Stimulated activated CD8-positive, alpha-beta memory T cell treated with anti-CD3 and anti-CD28 coated beads, Interleukin-15, amount 100 ng/mL, for 48 hours (primary cell): ENCODE measurements around the gene RABGEF1.
"Not testable (repeated sequence)": the region's sequence is repeated elsewhere in the genome, so short reads cannot be mapped to it uniquely, and the experiment has no call there.

Experiments
- DNase-seq, 2 donors: peaks; one replicate each; pipeline ENCODE4 v3.0.0-alpha.2; 2020; ENCODE audit warnings: low read depth in 2 of 2

RABGEF1 gene

GRCh38 chr7:66765322-66766025, 24.9 kb downstream of the RABGEF1 start:
- not testable (repeated sequence) for DNase-seq

GRCh38 chr7:66766041-66766440, 25.5 kb downstream of the RABGEF1 start:
- no peak for DNase-seq

DNA sequence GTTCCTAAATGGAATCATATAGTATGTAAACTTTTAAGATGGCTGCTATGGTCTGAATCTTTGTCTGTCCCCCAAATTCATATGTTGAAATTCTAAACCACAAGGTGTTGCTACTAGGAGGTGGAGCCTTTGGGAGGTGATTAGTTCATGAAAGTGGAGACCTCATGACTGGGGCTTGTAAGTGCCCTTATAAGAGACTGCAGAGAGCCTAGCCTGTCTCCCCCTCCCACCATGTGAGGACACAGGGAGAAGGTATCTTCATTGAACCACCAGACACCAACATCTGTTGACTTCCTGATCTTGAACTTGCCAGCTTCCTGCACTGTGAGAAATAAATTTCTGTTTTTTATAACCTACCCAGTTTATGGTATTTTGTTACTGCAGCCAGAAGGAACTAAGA, 27.0 kb downstream of the RABGEF1 start:
- not testable (repeated sequence) for DNase-seq

DNA sequence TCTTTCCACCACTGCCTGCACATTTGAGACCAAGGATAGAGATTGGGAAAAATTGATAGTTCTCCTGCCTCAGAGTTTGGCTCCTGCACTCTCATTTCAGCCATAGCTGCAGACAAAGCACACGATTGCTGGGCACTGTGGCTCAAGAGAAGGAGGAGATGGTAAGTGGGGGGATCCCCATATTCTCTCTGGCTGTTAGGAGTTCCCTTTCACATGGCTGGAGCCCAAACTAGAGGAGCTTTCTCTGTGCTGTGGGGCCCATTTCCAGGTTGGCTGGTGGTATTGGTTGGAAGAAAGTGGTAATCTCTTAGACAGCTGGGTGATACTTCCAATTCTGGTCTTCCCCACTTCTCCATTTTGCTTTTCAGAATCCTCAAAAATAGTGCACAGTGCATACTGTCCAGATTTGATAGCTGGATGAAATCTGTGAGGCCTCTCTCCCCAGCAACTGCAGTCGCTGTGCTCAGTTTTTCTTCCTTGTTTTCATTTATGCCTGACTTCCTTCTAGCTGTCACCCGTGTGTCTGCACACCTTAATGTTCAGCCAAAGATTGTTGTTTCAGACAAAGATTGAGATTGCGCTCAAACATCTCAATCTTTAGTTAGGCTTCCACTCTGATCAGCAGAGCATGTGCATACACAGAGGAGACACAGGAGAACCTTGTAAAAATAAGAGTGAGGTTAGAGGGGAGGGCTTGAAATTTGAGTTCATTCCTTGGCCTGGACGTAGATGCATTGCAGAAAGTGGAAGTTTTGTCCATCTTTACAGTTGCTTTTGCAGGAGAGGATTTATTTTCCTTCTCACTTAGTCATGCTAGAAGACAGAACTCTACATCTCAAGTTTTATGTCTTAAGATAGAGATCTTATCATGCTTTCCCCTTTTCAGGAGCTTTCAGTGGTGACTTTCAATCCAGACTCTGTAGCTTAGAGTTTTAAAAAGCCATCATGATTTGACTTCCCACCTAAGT, 28.6 kb downstream of the RABGEF1 start:
- DNase-seq, result no peak

GRCh38 chr7:66769833-66770512, 29.4 kb downstream of the RABGEF1 start:
- DNase-seq, result no peak

DNA sequence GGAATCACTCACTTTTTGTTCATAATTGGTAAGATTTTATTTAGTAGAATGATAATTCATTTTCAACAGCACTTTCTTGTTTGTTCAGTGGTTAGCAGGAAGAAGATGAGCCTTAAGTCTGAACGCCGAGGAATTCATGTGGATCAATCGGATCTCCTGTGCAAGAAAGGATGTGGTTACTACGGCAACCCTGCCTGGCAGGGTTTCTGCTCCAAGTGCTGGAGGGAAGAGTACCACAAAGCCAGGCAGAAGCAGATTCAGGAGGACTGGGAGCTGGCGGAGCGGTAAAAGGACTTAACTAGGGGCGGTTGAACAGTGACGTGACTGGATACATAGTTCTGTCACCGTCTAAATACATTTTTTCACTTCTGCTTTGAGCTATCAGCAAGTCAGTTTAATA, 31.3 kb downstream of the RABGEF1 start:
- no peak for DNase-seq

GRCh38 chr7:66773744-66774143, 33.2 kb downstream of the RABGEF1 start:
- DNase-seq, result not testable (repeated sequence)

- not testable (repeated sequence) for DNase-seq
Measured at GRCh38 chr7:66776383-66776782, 35.9 kb downstream of the RABGEF1 start.

DNA sequence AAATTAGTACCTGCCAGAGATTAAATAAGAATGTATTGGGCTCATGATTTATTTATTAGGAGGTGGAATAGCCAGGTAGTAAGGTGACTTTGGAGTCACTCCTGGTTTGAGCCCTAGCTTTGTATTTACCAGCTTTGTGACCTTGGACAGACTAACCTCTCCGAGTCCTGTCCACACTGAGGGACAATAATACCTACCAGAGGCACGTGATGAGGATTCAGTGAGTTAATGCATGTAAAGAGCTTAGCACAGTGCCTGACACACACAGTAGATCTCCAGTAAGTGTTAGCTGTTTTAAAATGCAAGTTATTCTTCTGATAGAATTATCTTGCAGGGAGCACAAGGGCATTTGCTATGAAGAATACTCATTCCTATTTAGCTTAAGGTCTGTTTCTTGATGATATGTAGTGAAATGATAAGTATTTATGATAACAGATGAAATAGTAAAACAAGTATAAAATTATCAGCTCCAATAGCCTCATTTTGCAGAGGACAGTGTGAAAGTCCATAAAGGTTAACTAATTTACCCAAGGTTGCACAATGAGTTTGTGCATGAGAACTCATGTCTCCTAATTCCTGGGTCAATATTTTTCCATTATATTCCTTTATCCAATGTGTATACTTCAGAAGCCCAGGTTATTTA, 36.4 kb downstream of the RABGEF1 start:
- no peak for DNase-seq

- no peak for DNase-seq
Measured at GRCh38 chr7:66778201-66778600, 37.7 kb downstream of the RABGEF1 start.

GRCh38 chr7:66779669-66780409, 39.3 kb downstream of the RABGEF1 start:
- no peak for DNase-seq

GRCh38 chr7:66781408-66782090, 41.0 kb downstream of the RABGEF1 start:
- no peak for DNase-seq

DNA sequence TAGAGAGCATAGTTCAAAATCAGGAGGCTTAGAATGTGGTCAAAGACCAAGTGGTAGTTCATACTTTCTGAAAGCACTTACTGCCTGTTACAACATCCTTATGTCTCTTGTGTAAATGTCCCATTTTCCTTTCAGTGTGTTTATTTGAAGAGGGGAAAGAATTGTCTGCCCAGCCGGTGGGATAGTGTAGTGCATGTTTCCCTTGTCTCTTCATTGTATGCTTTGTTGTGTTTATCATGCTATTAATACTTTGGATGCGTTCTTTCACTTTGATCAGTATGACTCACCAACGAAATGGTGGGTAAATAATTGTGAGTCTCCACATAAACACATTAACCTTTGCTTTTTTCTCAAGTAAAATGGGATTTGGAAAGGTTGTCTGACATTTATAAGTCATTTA, 42.3 kb downstream of the RABGEF1 start:
- not testable (repeated sequence) for DNase-seq

- not testable (repeated sequence) for DNase-seq
Measured at GRCh38 chr7:66783887-66784595, 43.5 kb downstream of the RABGEF1 start.

GRCh38 chr7:66790196-66790595, 49.7 kb downstream of the RABGEF1 start:
- no peak for DNase-seq

DNA sequence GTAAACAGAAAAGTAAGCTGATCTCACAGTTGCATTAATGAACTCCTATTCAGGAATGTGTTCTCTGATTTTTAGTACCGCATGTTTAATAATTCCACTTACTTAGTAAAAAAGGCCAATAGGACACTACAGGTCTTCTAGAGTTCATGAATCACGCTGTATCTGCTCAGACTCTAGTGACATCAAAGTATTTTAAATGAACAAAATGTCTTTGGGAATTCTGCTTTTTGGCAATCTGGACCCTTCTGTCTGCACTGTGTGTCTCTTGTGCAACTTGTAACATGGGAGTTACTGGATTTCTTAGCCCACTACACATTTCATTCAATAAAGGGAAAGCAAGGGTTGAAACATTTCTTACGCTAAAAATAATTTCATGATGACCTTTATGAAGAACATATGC, 50.2 kb downstream of the RABGEF1 start:
- no peak for DNase-seq

- no peak for DNase-seq
Measured at GRCh38 chr7:66800591-66800990, 60.1 kb downstream of the RABGEF1 start.

- DNase-seq, result no peak
Measured at GRCh38 chr7:66804001-66804400, 63.5 kb downstream of the RABGEF1 start.

DNA sequence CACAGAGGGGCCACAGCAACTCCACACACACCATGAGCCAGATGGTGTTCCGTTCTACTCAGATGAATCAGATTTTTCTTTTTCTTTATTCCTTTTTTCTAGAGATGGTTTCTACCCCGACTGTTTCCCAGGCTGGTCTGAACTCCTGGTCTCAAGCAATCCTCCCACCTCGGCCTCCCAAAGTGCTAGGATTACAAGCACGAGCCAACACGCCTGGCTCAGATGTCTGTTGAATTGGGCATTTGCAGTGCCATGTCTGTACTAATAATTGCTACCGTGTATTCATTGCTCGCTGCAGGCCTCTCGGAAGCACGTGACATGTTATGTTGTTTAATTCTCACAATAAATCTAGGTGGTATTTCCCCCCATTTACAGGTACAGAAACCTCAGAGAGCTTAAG, 67.2 kb downstream of the RABGEF1 start:
- no peak for DNase-seq

- DNase-seq, result no peak
Measured at GRCh38 chr7:66810716-66811115, 70.2 kb downstream of the RABGEF1 start.
